Hematopoietic multipotent progenitor cell treated with erythropoietin and hydrocortisone succinate and interleukin-3 and kit ligand, for 17 days (in vitro differentiated cells): ENCODE results near the gene GJD3.

Experiments used
- DNase-seq: peaks from one replicate; pipeline ENCODE4 v3.0.0-alpha.2; 2015; ENCODE audit warnings: low spot score

GJD3 gene

DNA sequence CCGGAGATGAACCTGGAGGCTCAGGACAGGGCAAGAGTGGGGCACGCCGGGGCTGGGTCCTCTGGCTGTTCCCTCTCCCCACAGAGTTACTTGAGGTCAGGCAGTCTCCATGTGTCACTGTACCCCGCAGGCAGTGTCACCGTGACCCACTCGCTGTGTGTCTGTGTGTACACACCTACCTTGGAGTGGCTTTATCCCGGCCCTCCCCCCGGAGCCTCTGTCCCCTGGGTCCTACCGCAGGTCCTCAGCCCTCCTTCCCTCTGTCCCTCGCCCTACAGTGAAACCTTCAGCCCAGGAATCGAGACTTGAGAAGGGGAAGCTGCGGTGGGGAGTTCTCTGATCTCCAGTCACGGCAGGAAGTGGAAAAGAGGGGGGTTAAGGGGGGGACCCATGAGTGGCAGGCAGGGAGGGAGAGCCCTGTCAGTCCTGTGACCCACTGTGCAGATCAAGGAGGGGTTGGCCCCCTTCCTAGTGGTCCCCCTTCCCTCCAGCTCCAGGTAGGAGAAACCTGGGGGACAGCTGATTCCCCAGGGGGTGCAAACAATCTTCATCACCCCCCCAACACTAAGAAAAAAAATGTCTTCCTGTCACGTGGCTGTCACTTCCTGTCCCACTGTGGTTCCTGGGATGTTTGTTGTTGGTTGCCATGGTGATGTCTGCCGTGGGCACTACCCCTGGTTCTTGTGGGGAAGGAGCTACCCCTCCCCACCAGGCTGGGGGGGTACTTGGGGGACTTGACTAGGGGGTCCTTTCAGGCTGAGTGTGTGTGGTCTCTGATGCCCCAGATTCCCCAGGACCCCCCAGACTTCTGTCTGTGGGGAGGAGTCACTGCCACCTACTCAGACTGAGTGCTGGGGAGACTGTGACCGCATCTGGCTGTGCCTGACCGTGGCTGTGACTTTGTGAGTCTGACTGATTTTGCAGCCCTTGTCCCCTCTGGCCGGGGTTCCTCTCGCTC, 41.9 kb downstream of the GJD3 start:
- DNase-seq = peak; percentile 59

DNA sequence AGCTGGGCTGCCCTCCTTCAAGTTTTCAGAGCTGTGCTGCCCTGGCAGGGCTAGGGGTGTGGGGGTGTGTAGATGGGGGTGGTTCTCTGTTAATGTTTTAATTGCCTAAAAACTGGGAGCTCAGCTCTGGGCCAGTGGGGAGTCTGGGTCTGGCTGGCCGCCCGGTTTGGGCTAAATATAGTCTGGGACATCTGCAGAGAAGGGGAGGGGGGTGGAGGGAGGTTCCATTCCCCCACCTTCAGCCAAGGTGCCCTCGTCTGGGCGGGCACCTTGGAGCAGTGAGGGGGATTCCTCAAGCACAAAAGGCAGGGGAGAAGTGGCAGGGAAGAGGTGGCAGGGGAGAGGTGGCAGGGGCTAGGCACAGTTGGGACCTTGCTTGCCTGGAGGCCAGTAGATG, 42.6 kb downstream of the GJD3 start:
- DNase-seq = no peak

DNA sequence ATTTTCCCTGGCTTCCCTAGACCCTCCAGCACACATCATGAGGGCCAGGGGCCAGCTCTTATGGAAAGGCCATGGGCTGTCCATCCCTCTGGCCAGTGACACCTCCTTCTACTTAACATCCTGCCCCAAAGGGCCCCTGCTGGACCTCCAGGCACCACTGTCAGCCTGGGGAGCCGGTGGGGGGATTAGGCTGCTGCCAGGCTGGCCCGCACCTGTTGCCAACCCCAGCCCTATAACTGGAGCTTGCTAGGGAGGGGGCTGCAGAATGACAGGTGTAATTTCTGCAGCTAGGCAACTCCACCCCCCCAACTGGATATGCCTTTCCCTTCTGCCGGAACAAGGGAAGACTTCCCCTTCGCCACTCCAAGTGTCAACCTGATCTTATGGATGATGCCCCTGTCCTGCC, 43.0 kb downstream of the GJD3 start:
- DNase-seq = no peak

DNA sequence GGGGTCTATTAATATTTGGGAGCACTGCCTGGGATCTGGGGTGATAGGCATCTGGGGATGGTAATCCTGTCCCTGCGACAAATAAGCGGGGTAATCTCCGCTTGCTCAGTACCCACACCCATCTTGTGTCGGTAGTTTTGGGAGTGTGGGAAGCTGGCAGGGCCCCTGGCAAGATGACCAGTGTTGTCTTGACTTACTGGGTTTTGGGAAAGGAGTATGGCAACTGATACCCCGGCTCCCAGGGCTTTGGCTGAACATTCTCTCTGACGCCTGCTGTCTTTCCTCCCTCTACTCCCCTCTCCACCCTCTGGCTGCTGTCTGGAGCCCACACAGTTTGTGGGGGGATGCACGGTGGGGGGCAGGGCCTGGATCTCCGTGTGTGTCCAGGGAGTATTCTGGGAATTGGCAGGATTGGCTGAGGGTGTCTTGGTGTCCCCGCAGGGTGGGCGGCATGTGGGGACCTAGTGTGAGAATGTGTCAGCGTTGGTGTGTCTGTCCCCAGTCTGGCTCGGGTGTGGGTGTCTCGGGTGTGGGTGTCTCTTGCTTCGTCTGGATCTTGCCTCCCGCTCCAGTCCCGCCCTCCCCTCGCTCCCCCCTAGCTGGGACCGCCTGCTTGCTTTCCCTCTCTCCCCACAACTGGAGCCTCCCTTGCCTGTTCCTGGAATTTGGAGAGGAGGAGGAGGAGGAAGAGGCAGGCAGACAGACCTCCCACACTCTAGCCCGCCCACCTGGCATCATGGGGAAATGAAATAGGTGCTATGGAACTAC, 43.6 kb downstream of the GJD3 start:
- DNase-seq = no peak

DNA sequence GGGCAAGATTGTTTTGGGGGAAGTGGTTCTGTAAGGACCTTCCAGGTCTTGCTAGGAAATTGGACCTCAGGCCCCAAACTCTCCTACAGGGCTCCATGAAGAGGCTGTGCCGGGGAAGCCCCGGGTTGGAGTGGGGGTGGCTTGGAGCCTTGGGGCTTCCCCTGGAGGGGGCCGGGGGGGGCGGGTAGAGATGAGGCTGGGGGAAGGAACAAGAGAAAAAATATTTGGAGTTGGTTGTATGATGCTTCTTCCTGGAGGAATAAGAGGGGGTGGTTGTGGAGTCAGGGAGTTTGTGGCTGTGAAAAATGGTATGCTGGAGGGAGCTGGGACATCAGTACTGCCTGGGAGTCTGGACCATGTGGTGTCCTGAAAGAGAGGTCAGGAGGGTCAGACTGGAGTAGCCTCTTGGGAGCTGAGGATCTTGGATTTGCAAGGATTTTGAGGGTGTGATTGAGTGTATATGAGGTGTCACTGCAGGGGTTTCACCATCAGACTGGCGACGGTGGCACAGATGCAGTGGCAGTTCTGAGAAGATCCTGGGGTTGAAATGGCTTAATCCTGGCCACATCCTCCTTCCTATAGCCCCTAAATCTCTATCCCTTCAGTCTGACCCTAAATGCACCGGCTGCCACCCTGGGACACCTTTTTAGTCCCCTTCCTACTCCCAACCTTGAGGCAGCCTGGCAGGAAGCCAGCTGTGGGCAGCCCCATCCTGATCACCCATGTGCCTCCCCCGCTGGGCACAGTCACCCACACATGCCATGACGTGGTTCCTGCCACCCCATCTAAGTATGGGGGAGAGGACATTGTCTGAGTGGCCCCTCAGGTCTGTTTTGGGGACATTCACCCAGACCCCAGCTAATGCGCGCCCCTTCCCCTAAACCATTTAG, 44.6 kb downstream of the GJD3 start:
- peak; percentile 52 for DNase-seq

GRCh38 chr17:40318830-40319391, 45.6 kb downstream of the GJD3 start:
- no peak for DNase-seq

DNA sequence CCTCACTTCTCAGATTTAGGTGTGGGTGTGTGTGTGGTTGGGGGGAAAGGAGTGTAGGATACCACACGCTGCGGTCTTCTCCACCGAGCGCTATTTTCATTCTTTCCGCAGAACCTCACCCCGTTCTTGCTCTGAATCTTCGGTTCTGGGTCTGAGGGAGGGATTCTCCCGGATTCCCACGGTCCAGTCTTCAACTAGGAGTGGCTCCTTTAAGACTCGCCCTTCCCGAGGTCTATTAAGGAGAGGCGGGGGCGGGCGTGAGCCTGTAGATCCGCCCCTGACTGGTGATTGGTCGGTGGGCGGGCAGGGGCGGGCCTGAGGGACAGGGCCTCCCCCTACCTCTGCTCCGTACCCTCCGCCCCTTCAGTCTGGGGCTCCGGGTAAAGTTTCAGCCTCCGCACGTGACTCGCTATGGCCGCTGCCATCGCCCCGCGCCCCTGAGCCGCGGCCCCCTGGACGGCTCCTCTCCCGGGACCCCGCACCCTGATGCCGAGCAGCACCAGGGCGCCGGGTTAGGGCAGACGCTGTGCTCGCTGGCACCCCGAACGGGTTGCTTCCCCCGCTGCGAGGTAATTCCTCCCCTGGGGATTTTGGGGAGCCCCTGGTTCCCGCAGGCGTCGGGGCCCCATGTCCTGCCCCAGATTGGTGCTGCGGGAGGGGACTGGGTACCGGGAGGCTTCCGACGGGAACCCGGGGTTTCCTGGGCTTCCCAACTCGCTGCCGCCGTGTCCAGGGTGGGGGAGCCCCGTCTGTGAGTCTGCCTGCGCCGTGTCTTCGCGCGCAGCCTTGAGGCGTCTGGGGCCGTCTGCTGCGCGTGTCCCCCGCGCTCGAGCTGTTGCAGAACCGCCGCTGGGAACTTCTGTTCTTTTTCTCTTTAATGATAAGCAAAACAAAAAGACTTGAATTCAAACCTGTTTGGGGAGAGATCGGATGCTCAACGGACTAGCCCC, 46.4 kb downstream of the GJD3 start:
- DNase-seq = peak; percentile 92

- peak; percentile 74 for DNase-seq
Observed at GRCh38 chr17:40317345-40317873, 47.1 kb downstream of the GJD3 start.

DNA sequence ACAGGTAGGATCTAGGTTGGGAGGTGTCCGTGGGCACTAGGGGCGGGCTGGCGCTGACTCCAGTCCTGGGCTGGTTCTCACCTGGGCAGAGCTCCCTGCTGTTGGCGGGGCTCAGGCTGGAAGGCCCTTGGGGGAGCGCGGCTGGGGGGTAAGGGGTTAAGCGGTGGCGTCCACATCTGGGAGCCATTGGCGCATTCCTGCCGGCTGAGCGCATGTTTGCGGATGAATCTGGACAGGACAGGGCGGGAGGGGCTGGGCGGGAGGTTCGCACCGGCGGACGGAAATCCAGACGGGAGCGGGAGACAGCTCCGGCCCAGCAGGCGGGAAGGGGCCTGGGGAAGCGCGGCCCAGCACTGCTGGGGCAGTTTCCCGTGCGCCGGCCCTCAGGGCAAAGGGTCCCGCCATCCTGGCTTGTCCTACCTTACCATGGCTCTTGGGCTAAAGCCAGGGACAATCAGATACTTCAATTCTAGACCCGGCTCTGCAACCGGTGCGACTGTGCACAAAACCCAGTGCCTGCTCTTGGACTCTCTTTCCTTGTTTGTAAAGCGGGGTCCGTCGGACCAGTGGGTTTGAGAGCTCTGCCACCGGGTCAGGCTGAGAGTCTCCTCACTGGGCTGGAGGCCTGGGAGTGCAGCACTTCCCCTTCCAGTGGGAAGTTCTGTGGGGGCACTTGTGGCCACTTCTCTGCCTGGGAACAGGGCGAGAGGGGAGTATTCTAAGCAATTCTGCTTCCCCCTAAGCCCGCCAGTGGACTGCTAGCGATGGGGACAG, 47.8 kb downstream of the GJD3 start:
- no peak for DNase-seq

- DNase-seq = no peak
Observed at GRCh38 chr17:40315678-40316570, 48.6 kb downstream of the GJD3 start.

GRCh38 chr17:40315206-40315605, 49.3 kb downstream of the GJD3 start:
- DNase-seq = no peak

DNA sequence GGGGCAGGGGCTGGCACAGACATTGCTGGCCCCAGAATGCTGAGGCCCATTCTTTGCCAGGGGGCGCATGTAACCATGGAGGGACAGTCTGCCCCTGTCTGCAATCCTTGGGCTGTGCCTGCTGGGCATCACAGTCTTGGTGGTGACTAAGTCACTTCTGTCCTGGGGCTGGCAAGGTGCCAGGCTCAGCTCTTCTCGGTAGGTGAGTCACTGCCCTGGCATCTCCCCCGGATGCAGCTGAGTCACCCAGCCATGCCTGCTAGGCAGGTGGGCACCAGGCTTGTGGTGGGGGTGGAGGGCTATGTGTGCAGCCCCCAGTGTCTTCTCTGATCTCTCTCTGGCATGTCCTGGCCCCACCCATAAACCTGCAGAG, 50.0 kb downstream of the GJD3 start:
- DNase-seq = peak; percentile 95

DNA sequence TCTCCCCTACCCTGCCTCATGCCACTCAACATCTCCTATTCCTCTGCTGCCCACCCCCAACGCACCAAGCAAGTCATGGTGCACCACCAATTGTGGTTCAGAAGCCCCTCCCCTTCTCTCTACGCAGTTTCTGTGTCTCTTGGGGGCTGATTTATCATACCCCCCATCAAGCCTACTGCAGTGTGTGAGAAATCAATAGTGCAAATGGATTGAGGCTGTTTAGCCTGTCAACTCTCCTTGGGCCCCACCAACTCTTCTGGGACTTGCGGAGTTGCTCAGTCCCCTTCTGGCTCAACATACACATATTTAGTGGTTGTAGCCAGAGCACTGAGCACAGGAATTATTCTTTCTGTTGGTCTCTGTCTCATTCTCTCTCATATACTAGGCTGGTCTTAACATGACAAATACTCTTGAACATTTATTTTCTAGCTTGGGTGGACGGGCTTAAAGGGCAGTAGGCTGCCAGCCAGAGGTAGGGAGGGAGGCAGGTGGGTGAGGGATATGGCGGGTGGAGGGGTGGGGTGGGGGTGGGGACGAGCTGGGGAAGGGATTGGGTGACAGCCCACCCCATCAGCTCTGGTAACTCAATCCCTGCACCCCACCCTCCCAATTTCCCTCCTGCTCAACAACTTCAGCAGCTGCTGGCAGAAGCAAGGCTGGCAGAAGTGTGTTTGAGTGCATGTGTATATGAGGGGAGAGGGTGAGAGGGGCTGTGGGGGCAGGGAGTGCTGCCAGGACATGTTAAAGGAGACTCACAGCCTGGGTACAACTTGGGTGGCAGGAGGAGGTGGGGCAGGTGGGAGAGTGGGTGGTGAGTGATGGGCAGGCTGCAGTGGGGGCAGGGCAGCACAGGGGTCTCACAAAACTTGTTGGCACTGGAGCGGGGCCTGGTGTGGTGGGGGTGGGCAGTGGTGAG, 50.6 kb downstream of the GJD3 start:
- no peak for DNase-seq
